HEK293 (cell line): ENCODE measurements around the gene EXOC2.

Source experiments
- CTCF ChIA-PET: fragments of 350-600 bp; formaldehyde crosslinking; extraction: SDS; loops from one replicate; lab custom pipeline; 2021; ENCODE audit warnings: antibody characterized with exemption; lab: Yijun Ruan, JAX
- POLR2A ChIA-PET: fragments of 300-600 bp; formaldehyde crosslinking; extraction: SDS; loops from one replicate; lab custom pipeline; 2020; ENCODE audit warnings: antibody characterized with exemption, inconsistent platforms; lab: Yijun Ruan, JAX
- H3K27ac ChIP-seq: fragments of 200-500 bp; sonication (Bioruptor generic); 2 replicates; pipeline ENCODE4 v1.5.1; 2014; ENCODE audit warnings: low read depth, low read length, control low read depth, inconsistent platforms; ENCODE audit errors: extremely low read depth
- H3K36me3 ChIP-seq, 2 experiments: fragments of 200-500 bp in 1 of 2; sonication (Bioruptor generic) in 1 of 2; 1 replicate in 1 of 2; 2 replicates in 1 of 2; pipeline ENCODE4 v1.5.1; 2014 to 2017; ENCODE audit warnings: inconsistent platforms in 2 of 2, low read length in 2 of 2; ENCODE audit not compliant: control insufficient read depth in 2 of 2, insufficient read depth in 1 of 2
- H3K4me1 ChIP-seq: fragments of 200-500 bp; sonication (Bioruptor generic); 2 replicates; pipeline ENCODE4 v1.5.1; 2014; ENCODE audit warnings: mild to moderate bottlenecking, low read length, inconsistent platforms; ENCODE audit not compliant: control insufficient read depth, insufficient read depth
- H3K4me3 ChIP-seq: 2 replicates; pipeline ENCODE4 v1.5.1; 2011; ENCODE audit warnings: low read depth, mild to moderate bottlenecking, control low read depth, low read length, moderate library complexity
- H3K9me3 ChIP-seq: fragments of 200-500 bp; sonication (Bioruptor generic); 2 replicates; pipeline ENCODE4 v1.5.1; 2014; ENCODE audit warnings: low read depth, low read length, inconsistent platforms; ENCODE audit not compliant: control insufficient read depth, insufficient read depth
- GLI4 ChIP-seq: fragments of 450-650 bp; formaldehyde crosslinking; IDR thresholded peaks from 2 replicates; pipeline ENCODE4 v1.5.1; 2016; ENCODE audit warnings: missing biosample characterization, missing genetic modification characterization
- PRDM1 ChIP-seq: fragments of 450-650 bp; formaldehyde crosslinking; IDR thresholded peaks from 2 replicates; pipeline ENCODE4; 2016; ENCODE audit warnings: missing biosample characterization, missing genetic modification characterization
- SP7 ChIP-seq: fragments of 450-650 bp; formaldehyde crosslinking; IDR thresholded peaks from 2 replicates; pipeline ENCODE4 v1.5.1; 2016; ENCODE audit warnings: missing biosample characterization, missing genetic modification characterization
- WT1 ChIP-seq: fragments of 450-650 bp; formaldehyde crosslinking; IDR thresholded peaks from 2 replicates; pipeline ENCODE4 v1.5.1; 2016; ENCODE audit warnings: missing biosample characterization, missing genetic modification characterization
- ZBTB8A ChIP-seq: fragments of 450-650 bp; formaldehyde crosslinking; IDR thresholded peaks from 2 replicates; pipeline ENCODE4 v1.5.1; 2016; ENCODE audit warnings: missing biosample characterization, missing genetic modification characterization
- ZFHX2 ChIP-seq: fragments of 450-650 bp; formaldehyde crosslinking; conservative IDR thresholded peaks from 2 replicates; pipeline ENCODE4 v1.5.1; 2016; ENCODE audit warnings: missing biosample characterization, missing genetic modification characterization
- ZFP69B ChIP-seq: fragments of 450-650 bp; formaldehyde crosslinking; IDR thresholded peaks from 2 replicates; pipeline ENCODE4 v1.5.1; 2016; ENCODE audit warnings: missing biosample characterization, missing genetic modification characterization
- ZNF121 ChIP-seq: fragments of 450-650 bp; formaldehyde crosslinking; IDR thresholded peaks from 2 replicates; pipeline ENCODE4 v1.5.1; 2016; ENCODE audit warnings: missing biosample characterization, missing genetic modification characterization
- ZNF157 ChIP-seq: fragments of 450-650 bp; formaldehyde crosslinking; IDR thresholded peaks from 2 replicates; pipeline ENCODE4 v1.5.1; 2016; ENCODE audit warnings: missing biosample characterization, missing genetic modification characterization
- ZNF274 ChIP-seq, 2 experiments: fragments of 200-500 bp in 1 of 2; fragments of 450-650 bp in 1 of 2; sonication (Bioruptor generic) in 1 of 2; formaldehyde crosslinking in 1 of 2; IDR thresholded peaks; 2 replicates each; pipeline versions ENCODE4 v1.5.1 to v1.6.1; 2014 to 2016; ENCODE audit warnings: borderline replicate concordance in 1 of 2, inconsistent platforms in 1 of 2, low read length in 1 of 2, missing biosample characterization in 1 of 2, missing genetic modification characterization in 1 of 2
- ZNF350 ChIP-seq: fragments of 450-650 bp; formaldehyde crosslinking; IDR thresholded peaks from 2 replicates; pipeline ENCODE4 v1.5.0; 2017; ENCODE audit warnings: missing biosample characterization, mild to moderate bottlenecking, missing genetic modification characterization
- ZNF548 ChIP-seq: fragments of 450-650 bp; formaldehyde crosslinking; IDR thresholded peaks from 2 replicates; pipeline ENCODE4 v1.5.1; 2016; ENCODE audit warnings: missing biosample characterization, missing genetic modification characterization
- ZNF560 ChIP-seq: fragments of 450-650 bp; formaldehyde crosslinking; IDR thresholded peaks from 2 replicates; pipeline ENCODE4 v1.5.1; 2017; ENCODE audit warnings: missing biosample characterization, missing genetic modification characterization, borderline replicate concordance
- TF ChIP-seq, protein P1 (sequence below): fragments of 450-650 bp; formaldehyde crosslinking; IDR thresholded peaks from 2 replicates; pipeline ENCODE4 v1.5.1; 2016; ENCODE audit warnings: missing biosample characterization, missing genetic modification characterization
- TF ChIP-seq, protein P2 (sequence below): fragments of 450-650 bp; formaldehyde crosslinking; IDR thresholded peaks from 2 replicates; pipeline ENCODE4 v1.5.1; 2017; ENCODE audit warnings: missing biosample characterization, missing genetic modification characterization
- TF ChIP-seq, protein P3 (sequence below): fragments of 450-650 bp; formaldehyde crosslinking; IDR thresholded peaks from 2 replicates; pipeline ENCODE4 v1.5.1; 2016; ENCODE audit warnings: missing biosample characterization, missing genetic modification characterization
- TF ChIP-seq, protein P4 (sequence below): IDR thresholded peaks from 2 replicates; pipeline ENCODE4 v1.6.1; 2011; ENCODE audit warnings: mild to moderate bottlenecking, low read depth, low read length, borderline replicate concordance
- TF ChIP-seq, protein P5 (sequence below): fragments of 450-650 bp; formaldehyde crosslinking; IDR thresholded peaks from 2 replicates; pipeline ENCODE4 v1.5.1; 2017; ENCODE audit warnings: missing biosample characterization, missing genetic modification characterization

Gene EXOC2

DNA sequence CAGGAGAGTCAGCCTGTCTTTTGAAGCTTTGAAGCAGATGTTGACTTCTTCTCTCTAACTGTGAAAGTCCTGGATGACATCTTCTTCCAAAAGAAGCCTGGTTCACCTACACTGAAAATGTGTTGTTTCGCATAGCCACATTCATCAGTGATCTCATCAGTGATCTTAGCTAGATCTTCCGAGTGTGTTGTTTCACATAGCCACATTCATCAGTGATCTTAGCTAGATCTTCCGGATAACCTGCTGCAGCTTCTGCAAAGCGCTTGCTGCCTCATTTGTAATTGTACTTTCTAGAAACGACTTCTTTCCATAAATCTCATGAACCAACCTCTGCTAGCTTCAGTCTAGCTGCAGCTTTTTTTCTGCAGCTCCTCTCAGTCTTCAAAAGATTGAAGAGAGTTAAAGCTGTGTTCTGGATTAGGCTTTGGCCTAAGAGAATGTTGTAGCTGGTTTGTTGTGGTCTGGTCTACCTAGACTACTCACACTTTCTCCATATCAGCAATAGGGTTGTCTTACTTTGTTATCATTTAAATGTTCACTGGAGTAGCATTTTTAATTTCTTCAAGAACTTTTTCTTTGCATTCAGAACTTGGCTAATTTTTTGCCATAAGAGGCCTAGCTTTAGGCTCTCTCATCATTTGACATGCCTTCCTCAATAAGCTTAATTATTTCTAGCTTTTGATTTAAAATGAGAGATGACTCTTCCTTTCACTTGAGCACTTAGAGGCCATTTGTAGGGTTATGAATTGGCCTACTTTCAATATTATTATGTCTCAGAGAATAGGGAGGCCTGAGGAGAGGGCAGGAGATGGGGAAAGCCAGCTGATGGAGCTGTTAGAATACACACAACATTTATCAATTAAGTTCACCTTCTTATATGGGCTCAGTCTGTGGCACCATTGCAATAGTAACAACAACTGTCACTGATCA lies 48.7 kb upstream of the EXOC2 start (continued):
- TF ChIP-seq ZNF274 (IDR thresholded peaks at IDR 0.05; ENCODE audit: low read length) = no peak
- no peak for TF ChIP-seq ZNF274 (tag by site-specific recombination; IDR thresholded peaks at IDR 0.05; ENCODE audit: borderline replicate concordance)
- TF ChIP-seq ZNF560 (tag by site-specific recombination) = no peak

DNA sequence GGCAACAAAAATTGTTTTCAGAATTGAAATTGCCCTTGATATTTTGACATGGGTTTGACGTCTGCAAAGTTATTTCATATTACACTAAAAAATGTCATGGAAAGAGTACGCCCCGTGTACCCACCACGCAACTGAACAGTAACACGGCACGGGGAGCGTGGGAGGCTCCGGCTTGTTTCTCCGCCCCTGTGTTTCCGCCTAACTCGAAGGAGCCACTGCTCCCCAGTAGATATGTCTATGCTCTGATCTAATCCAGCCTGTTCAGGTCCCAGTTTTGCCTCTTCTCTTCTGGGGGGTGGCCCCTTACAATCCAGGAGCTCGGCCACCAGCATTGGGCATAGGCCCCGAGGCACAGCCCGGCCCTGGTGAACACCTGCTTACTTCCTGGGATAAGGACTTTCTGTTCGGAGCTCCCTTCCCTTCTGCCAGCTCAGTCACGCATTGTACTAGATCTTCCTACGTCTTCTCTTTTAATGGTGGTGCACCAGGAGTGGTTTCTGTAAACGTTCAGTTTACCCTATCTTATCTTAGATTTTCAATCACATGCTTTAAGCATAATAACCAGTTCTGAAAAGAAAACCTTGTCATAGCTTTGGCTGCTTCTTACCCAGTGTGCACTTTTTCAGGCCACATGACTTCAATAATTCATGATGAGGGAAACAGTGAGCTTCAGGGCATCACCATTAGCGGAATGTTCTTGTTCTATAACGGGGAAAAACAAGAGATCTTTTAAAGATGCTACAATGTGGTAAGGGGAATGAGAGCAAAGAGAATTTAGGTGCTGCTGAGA lies 43.9 kb upstream of the EXOC2 start:
- Histone ChIP-seq H3K9me3 (no peaks in the 10 kb centered on the region), H3K36me3 (no peaks in the 10 kb centered on the region), H3K27ac (no peak overlapping the region), H3K4me3 (no peak overlapping the region), H3K4me1 (no peaks in the 10 kb centered on the region)
- CTCF ChIA-PET = interaction anchor here (0.6 to 1.2 kb wide), 4 partner anchors 12 to 516 kb away, joined by 3 to 7 read pairs (median 4); no protein-coding TSS in a partner anchor
- TF ChIP-seq ZNF121 (tag by site-specific recombination) = no peak
- no peak for TF ChIP-seq ZFHX2 (tag by site-specific recombination)
- TF ChIP-seq ZNF350 (tag by site-specific recombination) = no peak
- TF ChIP-seq, protein P1, sequence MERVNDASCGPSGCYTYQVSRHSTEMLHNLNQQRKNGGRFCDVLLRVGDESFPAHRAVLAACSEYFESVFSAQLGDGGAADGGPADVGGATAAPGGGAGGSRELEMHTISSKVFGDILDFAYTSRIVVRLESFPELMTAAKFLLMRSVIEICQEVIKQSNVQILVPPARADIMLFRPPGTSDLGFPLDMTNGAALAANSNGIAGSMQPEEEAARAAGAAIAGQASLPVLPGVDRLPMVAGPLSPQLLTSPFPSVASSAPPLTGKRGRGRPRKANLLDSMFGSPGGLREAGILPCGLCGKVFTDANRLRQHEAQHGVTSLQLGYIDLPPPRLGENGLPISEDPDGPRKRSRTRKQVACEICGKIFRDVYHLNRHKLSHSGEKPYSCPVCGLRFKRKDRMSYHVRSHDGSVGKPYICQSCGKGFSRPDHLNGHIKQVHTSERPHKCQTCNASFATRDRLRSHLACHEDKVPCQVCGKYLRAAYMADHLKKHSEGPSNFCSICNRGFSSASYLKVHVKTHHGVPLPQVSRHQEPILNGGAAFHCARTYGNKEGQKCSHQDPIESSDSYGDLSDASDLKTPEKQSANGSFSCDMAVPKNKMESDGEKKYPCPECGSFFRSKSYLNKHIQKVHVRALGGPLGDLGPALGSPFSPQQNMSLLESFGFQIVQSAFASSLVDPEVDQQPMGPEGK (tag by site-specific recombination) = no peak
- no peak for TF ChIP-seq PRDM1 (tag by site-specific recombination)
- TF ChIP-seq ZFP69B (tag by site-specific recombination) = no peak
- no peak for TF ChIP-seq WT1
- TF ChIP-seq, protein P2, sequence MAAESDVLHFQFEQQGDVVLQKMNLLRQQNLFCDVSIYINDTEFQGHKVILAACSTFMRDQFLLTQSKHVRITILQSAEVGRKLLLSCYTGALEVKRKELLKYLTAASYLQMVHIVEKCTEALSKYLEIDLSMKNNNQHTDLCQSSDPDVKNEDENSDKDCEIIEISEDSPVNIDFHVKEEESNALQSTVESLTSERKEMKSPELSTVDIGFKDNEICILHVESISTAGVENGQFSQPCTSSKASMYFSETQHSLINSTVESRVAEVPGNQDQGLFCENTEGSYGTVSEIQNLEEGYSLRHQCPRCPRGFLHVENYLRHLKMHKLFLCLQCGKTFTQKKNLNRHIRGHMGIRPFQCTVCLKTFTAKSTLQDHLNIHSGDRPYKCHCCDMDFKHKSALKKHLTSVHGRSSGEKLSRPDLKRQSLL (tag by site-specific recombination) = no peak
- TF ChIP-seq, protein P3, sequence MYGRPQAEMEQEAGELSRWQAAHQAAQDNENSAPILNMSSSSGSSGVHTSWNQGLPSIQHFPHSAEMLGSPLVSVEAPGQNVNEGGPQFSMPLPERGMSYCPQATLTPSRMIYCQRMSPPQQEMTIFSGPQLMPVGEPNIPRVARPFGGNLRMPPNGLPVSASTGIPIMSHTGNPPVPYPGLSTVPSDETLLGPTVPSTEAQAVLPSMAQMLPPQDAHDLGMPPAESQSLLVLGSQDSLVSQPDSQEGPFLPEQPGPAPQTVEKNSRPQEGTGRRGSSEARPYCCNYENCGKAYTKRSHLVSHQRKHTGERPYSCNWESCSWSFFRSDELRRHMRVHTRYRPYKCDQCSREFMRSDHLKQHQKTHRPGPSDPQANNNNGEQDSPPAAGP (tag by site-specific recombination) = no peak
- TF ChIP-seq SP7 (tag by site-specific recombination) = no peak
- TF ChIP-seq, protein P4, sequence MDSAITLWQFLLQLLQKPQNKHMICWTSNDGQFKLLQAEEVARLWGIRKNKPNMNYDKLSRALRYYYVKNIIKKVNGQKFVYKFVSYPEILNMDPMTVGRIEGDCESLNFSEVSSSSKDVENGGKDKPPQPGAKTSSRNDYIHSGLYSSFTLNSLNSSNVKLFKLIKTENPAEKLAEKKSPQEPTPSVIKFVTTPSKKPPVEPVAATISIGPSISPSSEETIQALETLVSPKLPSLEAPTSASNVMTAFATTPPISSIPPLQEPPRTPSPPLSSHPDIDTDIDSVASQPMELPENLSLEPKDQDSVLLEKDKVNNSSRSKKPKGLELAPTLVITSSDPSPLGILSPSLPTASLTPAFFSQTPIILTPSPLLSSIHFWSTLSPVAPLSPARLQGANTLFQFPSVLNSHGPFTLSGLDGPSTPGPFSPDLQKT = no peak
- no peak for TF ChIP-seq ZNF157 (tag by site-specific recombination)
- no peak for TF ChIP-seq GLI4
- no peak for TF ChIP-seq ZBTB8A (tag by site-specific recombination)
- TF ChIP-seq, protein P5, sequence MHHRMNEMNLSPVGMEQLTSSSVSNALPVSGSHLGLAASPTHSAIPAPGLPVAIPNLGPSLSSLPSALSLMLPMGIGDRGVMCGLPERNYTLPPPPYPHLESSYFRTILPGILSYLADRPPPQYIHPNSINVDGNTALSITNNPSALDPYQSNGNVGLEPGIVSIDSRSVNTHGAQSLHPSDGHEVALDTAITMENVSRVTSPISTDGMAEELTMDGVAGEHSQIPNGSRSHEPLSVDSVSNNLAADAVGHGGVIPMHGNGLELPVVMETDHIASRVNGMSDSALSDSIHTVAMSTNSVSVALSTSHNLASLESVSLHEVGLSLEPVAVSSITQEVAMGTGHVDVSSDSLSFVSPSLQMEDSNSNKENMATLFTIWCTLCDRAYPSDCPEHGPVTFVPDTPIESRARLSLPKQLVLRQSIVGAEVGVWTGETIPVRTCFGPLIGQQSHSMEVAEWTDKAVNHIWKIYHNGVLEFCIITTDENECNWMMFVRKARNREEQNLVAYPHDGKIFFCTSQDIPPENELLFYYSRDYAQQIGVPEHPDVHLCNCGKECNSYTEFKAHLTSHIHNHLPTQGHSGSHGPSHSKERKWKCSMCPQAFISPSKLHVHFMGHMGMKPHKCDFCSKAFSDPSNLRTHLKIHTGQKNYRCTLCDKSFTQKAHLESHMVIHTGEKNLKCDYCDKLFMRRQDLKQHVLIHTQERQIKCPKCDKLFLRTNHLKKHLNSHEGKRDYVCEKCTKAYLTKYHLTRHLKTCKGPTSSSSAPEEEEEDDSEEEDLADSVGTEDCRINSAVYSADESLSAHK = no peak
- TF ChIP-seq ZNF548 (tag by site-specific recombination) = no peak
- POLR2A ChIA-PET = no interaction called here
